Fibroblast of peridontal ligament (primary cell): Measurements from ENCODE around the gene UPF2.
A peak's percentile ranks its signal among the peaks of the same experiment; 100 is the strongest.

Experiments
- DNase-seq: peaks from one replicate; pipeline ENCODE4 v3.0.0-alpha.2; 2010; ENCODE audit errors: extremely low read depth

Gene UPF2

DNA sequence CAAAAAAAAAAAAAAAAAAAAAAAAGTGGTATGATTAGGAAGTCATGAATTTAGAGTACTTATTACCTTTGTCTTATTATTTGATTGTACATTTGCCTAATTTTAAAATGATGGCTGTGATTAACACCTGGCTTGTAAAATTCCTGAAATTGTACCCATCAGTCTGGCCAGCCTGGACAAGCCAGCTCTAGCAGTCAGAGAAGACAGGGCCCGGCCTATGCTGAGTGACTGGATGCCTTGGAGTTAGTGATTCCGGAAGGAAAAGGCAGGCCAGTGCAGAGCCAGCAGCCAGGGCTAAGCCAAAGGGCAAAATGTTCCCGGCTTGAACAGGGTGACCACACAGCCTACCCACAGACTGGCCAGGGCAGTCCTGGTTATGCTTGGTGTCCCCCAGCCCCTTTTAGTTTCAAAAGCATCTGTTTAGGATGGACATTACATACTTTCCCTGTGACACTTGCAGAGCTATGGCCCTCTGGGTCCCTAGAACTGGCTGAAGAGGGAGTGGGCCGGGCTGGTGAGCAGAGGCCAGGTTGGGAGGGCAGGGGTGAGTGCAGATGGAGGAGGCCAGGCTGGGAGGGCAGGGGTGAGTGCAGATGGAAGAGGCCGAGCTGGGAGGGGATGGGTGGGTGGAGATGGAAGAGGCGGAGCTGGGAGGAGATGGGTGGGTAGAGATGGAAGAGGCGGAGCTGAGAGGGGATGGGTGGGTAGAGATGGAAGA lies 157.7 kb downstream of the UPF2 start:
- no peak for DNase-seq

DNA sequence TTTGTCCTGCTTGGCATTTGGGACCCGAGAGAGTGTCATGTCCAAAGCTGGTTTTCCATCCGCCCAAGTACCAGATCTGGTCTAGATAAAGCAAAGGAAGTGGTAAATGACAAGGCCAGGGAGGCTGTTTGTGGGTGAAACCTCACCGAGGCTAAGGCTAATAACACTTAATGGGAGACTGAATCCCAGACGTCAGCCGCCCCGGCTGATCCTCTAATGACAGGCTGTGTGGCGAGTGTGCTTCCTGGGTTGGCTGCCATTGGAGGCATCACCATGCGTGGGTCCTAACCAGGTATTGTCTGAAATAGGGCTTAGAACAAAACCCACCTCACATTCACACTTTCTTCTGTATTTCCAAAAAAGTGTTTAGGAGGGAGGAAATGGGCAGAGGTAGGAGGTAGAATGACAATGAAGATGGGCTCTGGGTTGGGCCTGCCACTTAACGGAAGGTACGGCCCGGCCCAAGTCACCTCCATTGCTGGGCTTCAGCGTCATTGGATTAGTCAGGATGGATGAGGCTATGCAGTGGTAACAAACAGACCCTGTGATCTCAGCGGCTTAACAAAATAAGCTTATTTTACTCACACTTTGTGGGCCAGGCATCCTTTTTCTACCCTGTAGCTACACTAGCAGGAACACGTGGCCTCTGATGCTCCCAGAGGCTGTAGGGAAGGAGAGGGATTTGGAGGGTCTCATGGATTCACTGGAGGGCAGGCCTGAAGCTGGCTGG lies 159.8 kb downstream of the UPF2 start:
- DNase-seq, result no peak

DNA sequence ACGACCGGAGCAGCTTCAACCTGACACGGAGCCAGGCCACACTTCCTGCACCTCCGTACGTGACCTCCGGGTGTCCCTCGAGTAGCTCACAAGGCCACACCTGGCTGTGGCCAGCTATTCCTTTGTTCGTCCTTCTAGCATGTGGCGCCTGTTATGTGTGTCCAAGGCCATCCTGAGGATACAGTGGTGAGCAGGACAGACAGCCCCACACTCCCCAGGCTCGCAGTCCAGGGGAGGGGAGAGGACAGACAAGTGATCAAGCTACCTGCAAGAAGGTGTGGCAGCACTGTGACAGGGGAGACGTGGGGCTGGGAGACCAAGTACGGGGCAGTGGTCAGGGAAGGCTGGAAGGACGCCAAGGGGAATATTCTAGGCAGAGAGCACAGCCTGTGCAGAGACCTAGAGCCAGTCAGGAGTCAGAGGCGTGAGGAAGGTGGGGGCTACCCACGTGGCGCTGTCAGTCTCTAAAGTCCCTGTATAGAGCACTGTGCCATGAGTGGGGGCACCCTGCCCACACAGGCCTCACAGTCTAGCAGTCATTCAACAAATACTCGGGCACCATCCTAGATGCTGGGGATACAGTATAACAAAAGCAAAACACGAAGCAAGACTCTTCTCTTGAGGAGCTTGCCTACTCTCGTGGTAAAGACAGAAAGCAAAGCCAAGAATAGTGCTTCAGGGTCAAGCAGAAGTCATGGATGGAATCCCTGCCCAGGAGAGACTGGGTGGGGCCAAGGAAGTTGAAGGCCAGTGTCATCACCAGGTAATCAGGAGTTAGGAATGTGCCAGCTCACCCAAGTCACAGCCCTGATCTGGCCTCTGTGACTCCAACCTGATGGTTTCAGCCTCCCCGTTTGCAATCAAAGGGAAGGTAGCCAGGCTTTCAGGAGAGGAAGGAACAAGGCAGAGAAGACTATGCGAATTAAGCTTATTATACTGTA lies 160.9 kb downstream of the UPF2 start:
- no peak for DNase-seq

DNA sequence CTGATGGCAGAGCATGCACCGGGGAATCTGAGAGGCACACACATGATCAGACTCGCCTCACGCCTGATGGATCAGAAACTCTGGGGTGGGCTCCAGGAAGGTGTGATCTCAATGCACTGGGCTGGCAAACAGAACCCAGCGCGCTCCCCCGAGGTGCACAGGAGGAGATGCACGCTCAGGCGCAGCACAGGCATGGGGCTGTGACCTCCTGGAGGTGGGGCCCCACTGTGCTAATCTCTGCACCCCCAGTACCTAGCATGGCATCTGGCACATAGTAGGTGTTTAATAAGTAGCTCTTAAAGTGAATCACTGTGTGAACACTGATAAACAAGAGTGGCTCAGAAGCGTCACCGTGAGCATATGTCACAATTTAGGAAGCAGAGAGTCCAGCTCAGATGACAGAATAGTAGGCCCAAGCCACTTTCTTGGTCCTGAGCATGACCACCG lies 161.6 kb downstream of the UPF2 start:
- no peak for DNase-seq

DNA sequence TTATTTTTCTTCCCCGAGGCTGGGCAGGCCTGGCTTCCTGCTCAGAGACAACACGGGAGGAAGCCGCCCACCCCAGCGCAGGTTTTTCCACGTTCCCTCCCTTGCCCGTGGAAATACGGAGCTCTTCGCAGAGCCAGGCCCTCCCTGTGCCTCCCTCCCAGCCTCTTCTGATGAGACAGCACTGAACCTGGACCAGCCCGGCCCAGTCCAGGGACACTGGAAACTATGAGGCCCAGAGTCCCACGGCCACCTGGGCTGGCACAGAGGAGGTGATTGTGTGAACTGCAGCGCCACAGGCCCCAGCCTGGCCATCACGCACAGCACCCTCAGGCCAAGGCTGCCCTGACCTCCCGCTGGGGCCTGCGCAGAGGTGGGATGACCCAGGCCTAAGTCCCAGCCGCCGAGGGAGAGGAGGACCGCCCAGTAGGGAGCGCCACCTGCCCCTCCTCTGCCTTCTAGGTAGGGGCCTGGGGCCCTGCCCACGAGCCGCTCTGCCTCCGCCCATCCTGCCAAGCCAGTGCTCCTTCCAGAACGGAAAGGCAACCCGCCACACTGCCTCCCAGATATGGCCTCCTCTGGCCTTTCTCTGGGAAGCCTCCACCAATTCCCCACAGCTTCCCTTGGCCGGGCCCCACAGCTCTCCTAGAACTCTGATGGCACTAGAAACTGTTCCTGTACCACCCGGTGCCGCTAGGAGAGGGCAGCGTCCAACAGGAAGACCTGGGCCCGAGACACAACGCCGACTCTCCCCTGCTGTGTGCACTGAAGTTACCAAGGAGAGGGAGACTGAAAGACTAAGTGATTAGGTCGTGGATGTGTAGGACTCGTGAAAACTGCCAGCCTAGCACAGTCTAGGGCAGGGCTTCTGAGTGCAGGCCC lies 162.2 kb downstream of the UPF2 start:
- no peak for DNase-seq

DNA sequence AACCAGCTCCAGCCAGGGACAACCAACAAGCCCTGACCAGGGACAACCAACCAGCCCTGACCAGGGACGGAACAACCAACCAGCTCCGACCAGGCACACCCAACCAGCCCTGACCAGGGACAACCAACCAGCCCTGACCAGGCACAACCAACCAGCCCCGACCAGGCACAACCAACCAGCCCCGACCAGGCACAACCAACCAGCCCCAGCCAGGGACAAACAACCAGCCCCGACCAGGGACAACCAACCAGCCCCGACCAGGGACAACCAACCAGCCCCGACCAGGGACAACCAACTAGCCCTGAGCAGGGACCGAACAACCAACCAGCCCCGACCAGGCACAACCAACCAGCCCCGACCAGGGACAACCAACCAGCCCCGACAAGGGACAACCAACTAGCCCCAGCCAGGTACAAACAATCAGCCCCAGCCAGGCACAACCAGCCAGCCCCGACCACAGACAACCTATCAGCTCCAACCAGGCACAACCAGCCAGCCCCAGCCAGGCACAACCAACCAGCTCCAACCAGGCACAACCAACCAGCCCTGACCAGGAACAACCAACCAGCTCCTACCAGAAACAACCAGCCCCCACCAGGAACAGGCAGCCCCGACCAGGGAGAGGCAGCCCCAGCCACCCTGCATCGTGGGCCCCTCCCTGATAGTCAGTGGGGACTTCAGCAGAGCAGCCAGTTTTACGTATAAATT lies 163.1 kb downstream of the UPF2 start:
- no peak for DNase-seq

DNA sequence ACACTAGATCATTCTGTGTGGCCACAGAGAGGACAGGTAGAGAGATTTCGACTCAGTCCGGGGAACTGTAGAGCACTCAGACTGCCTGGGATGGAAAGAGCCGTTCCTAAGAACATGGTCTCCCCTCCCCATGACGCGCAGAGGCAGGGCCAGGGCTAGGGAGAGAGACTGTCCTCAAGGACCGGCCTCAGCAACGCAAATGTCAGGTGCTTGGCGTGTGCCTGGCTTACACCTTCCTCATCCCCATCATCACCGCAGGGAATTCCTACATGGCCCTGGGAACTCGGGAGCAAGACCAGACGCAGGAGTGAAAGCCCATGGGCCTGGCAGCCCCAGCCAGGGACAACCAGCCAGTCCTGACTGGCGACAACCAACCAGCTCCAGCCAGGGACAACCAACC lies 163.8 kb downstream of the UPF2 start:
- no peak for DNase-seq

DNA sequence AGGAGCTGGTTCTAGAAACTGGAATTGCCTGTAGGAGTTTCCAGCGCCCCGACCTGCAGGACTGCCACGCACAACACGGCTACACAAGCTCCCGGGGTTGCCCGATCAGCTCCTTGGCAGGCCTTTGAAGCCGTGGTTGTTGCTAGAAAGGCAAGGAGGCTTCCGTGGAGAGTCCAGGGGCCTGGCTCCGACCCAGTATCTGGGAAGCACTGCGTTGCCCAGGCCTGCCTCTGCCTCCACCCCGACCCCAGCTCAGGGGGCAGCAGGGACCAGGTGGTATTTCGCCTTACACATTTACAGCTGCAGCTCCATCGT lies 165.1 kb downstream of the UPF2 start:
- no peak for DNase-seq

DNA sequence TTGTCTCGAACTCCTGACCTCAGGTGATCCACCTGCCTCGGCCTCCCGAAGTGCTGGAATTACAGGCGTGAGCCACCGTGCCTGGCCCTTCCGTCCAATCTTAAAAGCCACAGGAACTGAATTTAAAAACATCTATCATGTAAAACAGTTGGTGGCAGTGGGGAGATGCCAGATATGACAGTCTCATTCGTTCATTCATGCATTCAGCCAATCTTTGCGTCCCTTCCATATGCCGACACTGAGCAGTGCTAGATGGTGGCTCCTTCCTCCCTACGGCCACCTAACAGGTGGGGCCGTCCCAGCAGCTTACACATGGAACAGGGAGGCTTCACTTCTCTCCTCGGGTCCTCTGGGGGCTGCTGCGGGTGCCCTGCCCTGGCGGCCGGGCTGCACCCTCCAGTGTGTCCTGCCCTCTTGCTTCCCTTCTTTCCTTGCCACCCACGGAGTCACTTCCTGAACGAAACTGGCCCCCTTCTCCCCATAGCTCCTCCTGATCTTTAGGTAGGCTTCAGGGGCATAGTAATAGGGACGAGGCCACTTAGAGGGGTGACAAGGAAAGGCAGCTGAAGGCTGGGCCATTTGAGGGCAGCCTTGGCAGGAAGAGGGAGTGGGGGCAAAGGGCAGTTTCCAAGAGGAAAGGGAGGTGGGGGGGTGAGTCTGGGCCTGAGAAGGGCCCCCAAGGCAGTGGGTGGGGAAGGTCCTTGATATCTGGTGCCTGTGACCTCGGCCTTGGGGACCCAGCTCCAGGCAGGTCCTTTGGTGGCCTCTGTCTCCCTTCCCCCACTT lies 165.6 kb downstream of the UPF2 start:
- DNase-seq, result no peak

DNA sequence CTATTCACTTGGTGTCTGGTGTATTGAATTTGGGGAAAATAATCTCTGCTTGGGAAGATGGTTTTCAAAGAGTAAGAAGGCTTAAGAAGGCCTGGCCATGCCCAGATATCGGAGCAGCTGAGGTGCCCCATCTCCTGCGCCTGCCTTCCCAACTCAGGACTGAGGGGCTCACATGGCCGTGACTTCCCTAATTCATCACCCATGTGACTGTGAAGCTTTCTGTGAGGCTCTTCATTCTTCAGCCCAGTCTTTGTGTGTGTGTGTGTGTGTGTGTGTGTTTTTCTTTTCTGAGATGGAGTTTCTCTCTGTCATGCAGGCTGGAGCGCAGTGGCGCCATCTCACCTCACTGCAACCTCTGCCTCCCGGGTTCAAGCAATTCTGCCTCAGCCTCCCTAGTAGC lies 166.3 kb downstream of the UPF2 start:
- no peak for DNase-seq

DNA sequence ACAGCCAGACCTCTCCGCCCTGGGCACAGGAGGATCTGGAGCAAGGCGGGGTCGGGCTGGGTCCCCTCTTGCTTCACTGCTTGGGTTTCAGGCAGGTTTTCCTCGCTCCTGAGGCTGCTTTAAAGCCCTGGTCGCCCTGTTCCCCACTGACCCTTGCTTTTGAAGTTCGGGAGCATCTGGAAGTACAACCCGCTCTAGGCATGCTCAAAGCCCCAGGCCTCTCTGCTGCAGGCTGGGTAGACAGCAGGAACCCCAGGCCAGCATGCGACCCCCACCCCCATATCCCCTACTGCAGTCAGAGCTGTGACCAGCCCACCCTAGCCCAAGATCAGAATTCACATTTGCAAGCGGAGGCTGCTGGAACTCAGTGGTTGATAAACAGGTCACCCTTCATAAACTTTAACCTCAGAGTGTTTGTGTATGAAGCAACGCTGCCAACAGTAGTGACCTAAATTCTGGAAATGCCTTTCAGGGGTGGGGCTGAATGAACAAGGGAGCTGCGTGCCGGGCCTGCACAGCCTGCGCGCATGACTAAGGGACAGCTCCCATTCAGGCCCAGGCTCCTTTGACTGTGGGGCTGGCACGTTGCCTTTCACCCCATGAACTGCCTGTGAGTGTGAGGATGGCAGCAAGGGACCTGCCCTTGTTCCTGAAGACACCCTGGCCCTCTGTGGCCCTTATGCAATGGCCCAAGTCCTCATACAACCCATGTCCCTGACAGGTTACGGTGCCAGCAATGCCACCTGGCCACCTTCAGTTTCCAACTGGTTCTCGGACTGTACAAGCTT lies 166.9 kb downstream of the UPF2 start:
- DNase-seq, result peak; percentile 77

DNA sequence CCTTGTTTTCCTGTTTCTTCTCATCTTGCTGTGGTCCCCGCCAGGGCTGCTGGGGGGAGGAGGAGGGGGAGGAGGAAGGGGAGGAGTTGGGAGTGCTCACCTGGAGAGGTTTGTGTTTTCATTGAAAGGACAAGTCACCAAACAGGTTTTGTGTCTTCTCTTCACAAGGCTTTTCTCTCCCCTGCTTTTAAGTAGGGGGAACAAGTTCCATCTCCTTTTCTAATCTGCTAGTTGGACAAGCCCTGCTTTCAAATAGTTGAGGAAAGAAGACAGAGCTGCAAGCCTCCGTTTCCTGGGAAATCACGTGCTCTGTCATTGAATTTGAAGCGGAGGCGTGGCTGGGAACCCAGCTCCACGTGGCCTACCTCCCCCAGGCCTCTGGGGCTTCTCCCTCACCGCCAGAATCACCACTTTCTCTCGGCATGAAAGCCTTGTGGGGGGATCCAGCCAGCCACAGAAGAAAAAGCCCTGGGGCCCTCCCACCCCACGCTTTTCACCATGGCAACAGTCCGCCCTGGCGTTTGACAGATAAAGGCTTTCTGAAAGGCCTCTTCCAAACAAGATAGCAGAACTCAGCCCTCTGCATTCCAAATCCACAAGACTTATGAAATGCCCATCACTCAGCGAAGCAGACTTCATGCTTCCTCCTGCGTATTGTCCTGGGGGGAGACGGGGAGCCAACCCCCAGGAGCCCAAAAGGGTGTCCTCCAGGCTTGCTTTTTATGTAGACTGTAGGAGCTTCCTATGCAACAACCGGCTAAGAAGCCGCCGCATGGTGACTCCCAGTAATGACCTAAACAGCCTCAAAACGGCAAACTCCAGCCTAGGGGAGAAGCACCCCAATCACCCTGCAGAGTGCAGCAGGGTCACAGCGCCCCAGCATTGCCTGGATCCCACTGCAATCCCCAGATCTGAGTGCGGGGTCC lies 167.8 kb downstream of the UPF2 start:
- peak; percentile 12 for DNase-seq

DNA sequence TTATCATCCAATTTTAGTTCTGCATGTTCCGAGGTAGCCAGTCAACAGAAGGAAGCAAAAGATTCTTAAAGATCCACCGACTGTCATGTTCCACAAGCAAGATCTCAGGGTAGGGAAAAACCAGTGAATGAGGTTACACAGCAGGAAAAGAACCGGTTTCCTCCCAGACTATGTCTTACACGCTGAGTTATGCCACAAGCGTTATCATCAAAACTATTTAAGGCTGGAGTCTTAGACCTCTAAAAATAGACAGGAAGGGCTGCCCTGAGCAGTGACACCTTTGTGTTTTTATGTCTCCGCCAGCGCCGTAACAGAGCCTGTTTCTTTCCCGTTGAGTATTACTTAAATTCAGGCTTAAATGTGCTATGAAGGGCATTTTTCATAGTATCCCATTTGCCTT lies 171.1 kb downstream of the UPF2 start:
- DNase-seq, result no peak

DNA sequence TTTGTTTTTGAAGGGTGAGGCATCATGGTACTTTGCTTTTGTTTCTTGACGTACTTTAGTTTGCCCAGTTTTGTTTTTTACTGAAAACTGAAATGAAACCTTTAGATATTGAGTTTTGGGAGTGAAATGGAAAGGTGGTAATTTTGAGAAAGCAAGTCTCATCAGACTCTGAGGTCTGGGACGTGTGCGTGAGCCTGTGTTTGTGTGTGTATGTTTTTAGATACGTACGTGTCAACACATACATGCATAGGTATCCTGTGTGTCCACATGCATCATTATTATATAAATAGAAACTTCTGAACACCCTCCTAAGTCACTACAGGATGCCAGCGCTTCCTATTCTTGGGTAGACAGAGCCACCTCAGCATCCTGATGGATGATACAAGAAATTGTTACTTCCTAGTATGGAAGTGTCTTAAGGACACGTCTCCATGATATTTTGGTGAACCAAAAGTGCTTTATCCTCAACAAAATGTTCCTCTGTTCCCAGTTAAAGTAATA lies 171.7 kb downstream of the UPF2 start:
- no peak for DNase-seq

DNA sequence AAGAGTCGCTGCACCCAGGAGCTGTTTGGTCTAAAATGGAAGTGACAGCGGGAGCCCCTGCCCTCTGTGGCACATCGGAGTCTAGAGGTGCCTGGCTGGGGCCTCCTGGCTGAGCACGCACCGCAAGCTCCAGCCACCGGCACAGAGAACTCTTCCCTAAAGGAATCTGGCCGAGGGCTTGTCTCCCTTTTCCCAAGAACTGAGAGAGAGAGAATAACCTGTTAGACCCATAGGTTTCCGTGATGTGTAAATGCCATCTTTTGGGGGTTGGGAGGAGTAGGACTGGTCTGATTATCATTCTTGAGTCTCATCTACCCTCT lies 172.2 kb downstream of the UPF2 start:
- DNase-seq, result no peak
